GM19372 (cell line): Measurements from ENCODE around the gene AMDHD2.

Experiments
- ATAC-seq: cut with Tn5 transposase; IDR thresholded peaks from one replicate; pipeline ENCODE4 v1.9.1; 2021; ENCODE audit warnings: mild to moderate bottlenecking, low read depth, moderate library complexity; ENCODE audit not compliant: unreplicated experiment

The AMDHD2 gene

GRCh38 chr16:2498531-2499253, 21.5 kb upstream of the AMDHD2 start:
- ATAC-seq, result no peak

GRCh38 chr16:2499454-2499853, 20.7 kb upstream of the AMDHD2 start:
- no peak for ATAC-seq

- no peak for ATAC-seq
Measured at GRCh38 chr16:2499890-2500429, 20.2 kb upstream of the AMDHD2 start.

GRCh38 chr16:2500430-2500917, 19.7 kb upstream of the AMDHD2 start:
- ATAC-seq, result no peak

- no peak for ATAC-seq
Measured at GRCh38 chr16:2500918-2501750, 19.0 kb upstream of the AMDHD2 start.

- ATAC-seq, result no peak
Measured at GRCh38 chr16:2501946-2502895, 17.9 kb upstream of the AMDHD2 start.

GRCh38 chr16:2505695-2506094, 14.5 kb upstream of the AMDHD2 start:
- no peak for ATAC-seq

- no peak for ATAC-seq
Measured at GRCh38 chr16:2507052-2507659, 13.0 kb upstream of the AMDHD2 start.

- no peak for ATAC-seq
Measured at GRCh38 chr16:2507665-2508064, 12.5 kb upstream of the AMDHD2 start.

- ATAC-seq, result no peak
Measured at GRCh38 chr16:2508722-2509400, 11.3 kb upstream of the AMDHD2 start.

GRCh38 chr16:2511128-2511800, 8.9 kb upstream of the AMDHD2 start:
- ATAC-seq, result no peak

GRCh38 chr16:2511996-2512734, 8.0 kb upstream of the AMDHD2 start:
- no peak for ATAC-seq

- ATAC-seq, result no peak
Measured at GRCh38 chr16:2512735-2513404, 7.3 kb upstream of the AMDHD2 start.

- ATAC-seq, result peak; percentile 70
Measured at GRCh38 chr16:2513405-2514332, 6.5 kb upstream of the AMDHD2 start, which contains the start of gene ATP6V0C. TSS of gene ATP6V0C (plus strand) at chr16:2513952. CDS start at chr16:2514104, 152 bp downstream.

GRCh38 chr16:2514333-2515179, 5.6 kb upstream of the AMDHD2 start:
- peak; percentile 0 for ATAC-seq
